ENCODE results near the gene GPR176. TPM values are rescaled to one million over a fixed set of nuclear protein-coding genes. Genes with fewer than 3 reads are reported as not detected.

The GPR176 gene
- total and polyA plus RNA-seq, 2 experiments from 2014 or later = 2.7 to 7.0 TPM

GRCh38 chr15:39799552-39800011 lies 120.5 kb downstream of the GPR176 start:
- Histone ChIP-seq H3K4me1 (ENCODE audit: insufficient read depth) (no peaks in the 10 kb centered on the region), H2AFZ (no peak overlapping the region), H3K27ac (no peak overlapping the region), H4K20me1 (ENCODE audit: insufficient read depth, poor library complexity, severe bottlenecking) (no peaks in the 10 kb centered on the region), H3K4me3 (no peak overlapping the region), H3K79me2 (no peaks in the 10 kb centered on the region), H3K27me3 (no peaks in the 10 kb centered on the region), H3K9me2 (replicated peaks; ENCODE audit: insufficient read depth) (no peaks in the 10 kb centered on the region), H3K4me2 (no peak overlapping the region), H3K9me3 (ENCODE audit: low read depth) (no peaks in the 10 kb centered on the region), H3K36me3 (replicated peaks; ENCODE audit: insufficient read depth, low read depth) (no peaks in the 10 kb centered on the region)
- WGBS (ENCODE audit: low lambda C conversion rate, missing lambda C conversion rate) = 91% methylated on average over 6 of the region's 6 CpGs
- DNase-seq (ENCODE audit: low spot score) = no peak
- TF ChIP-seq EZH2phosphoT487 (IDR thresholded peaks at IDR 0.05; ENCODE audit: low read depth, severe bottlenecking, unreplicated experiment) = no peak
- no peak for TF ChIP-seq CTCF (IDR thresholded peaks at IDR 0.05; ENCODE audit: poor library complexity)
- TF ChIP-seq EZH2 (IDR thresholded peaks at IDR 0.05; ENCODE audit: borderline replicate concordance) = no peak

- Histone ChIP-seq H3K4me2 (no peak overlapping the region), H3K27ac (no peak overlapping the region), H3K9me2 (replicated peaks; ENCODE audit: insufficient read depth) (no peaks in the 10 kb centered on the region), H3K79me2 (no peaks in the 10 kb centered on the region), H3K4me3 (no peak overlapping the region), H3K9me3 (ENCODE audit: low read depth) (no peaks in the 10 kb centered on the region), H3K36me3 (replicated peaks; ENCODE audit: insufficient read depth, low read depth) (no peaks in the 10 kb centered on the region), H3K4me1 (ENCODE audit: insufficient read depth) (no peaks in the 10 kb centered on the region), H3K27me3 (no peaks in the 10 kb centered on the region), H4K20me1 (ENCODE audit: insufficient read depth, poor library complexity, severe bottlenecking) (no peaks in the 10 kb centered on the region), H2AFZ (no peak overlapping the region)
- WGBS (ENCODE audit: low lambda C conversion rate, missing lambda C conversion rate) = 92% methylated on average over 6 of the region's 6 CpGs
- no peak for TF ChIP-seq EZH2 (IDR thresholded peaks at IDR 0.05; ENCODE audit: borderline replicate concordance)
- TF ChIP-seq EZH2phosphoT487 (IDR thresholded peaks at IDR 0.05; ENCODE audit: low read depth, severe bottlenecking, unreplicated experiment) = no peak
- TF ChIP-seq CTCF (IDR thresholded peaks at IDR 0.05; ENCODE audit: poor library complexity) = no peak
- no peak for DNase-seq (ENCODE audit: low spot score)
Observed at GRCh38 chr15:39798382-39798781, 121.7 kb downstream of the GPR176 start.

GRCh38 chr15:39797407-39797806 lies 122.7 kb downstream of the GPR176 start:
- Histone ChIP-seq H2AFZ (no peak overlapping the region), H3K9me2 (replicated peaks; ENCODE audit: insufficient read depth) (no peaks in the 10 kb centered on the region), H3K27ac (no peak overlapping the region), H4K20me1 (ENCODE audit: insufficient read depth, poor library complexity, severe bottlenecking) (no peaks in the 10 kb centered on the region), H3K4me3 (no peak overlapping the region), H3K9me3 (ENCODE audit: low read depth) (no peaks in the 10 kb centered on the region), H3K27me3 (no peaks in the 10 kb centered on the region), H3K36me3 (replicated peaks; ENCODE audit: insufficient read depth, low read depth) (no peaks in the 10 kb centered on the region), H3K79me2 (no peaks in the 10 kb centered on the region), H3K4me1 (ENCODE audit: insufficient read depth) (no peaks in the 10 kb centered on the region), H3K4me2 (no peak overlapping the region)
- 90% methylated on average over 6 of the region's 6 CpGs for WGBS (ENCODE audit: low lambda C conversion rate, missing lambda C conversion rate)
- no peak for DNase-seq (ENCODE audit: low spot score)
- TF ChIP-seq EZH2phosphoT487 (IDR thresholded peaks at IDR 0.05; ENCODE audit: low read depth, severe bottlenecking, unreplicated experiment) (no peak), CTCF (IDR thresholded peaks at IDR 0.05; ENCODE audit: poor library complexity) (no peak), EZH2 (IDR thresholded peaks at IDR 0.05; ENCODE audit: borderline replicate concordance) (no peak)

GRCh38 chr15:39796601-39797000 lies 123.5 kb downstream of the GPR176 start:
- 78% methylated on average over 5 of the region's 5 CpGs for WGBS (ENCODE audit: low lambda C conversion rate, missing lambda C conversion rate)

More at GRCh38 chr15:39796601-39797000, 123.5 kb downstream of the GPR176 start:
- TF ChIP-seq EZH2phosphoT487 (IDR thresholded peaks at IDR 0.05; ENCODE audit: low read depth, severe bottlenecking, unreplicated experiment) (no peak), CTCF (IDR thresholded peaks at IDR 0.05; ENCODE audit: poor library complexity) (no peak), EZH2 (IDR thresholded peaks at IDR 0.05; ENCODE audit: borderline replicate concordance) (no peak)
- no peak for DNase-seq (ENCODE audit: low spot score)
- Histone ChIP-seq H3K79me2 (no peaks in the 10 kb centered on the region), H3K27me3 (no peaks in the 10 kb centered on the region), H3K4me1 (ENCODE audit: insufficient read depth) (no peaks in the 10 kb centered on the region), H3K9me2 (replicated peaks; ENCODE audit: insufficient read depth) (no peaks in the 10 kb centered on the region), H3K9me3 (ENCODE audit: low read depth) (no peaks in the 10 kb centered on the region), H4K20me1 (ENCODE audit: insufficient read depth, poor library complexity, severe bottlenecking) (no peaks in the 10 kb centered on the region), H3K27ac (no peak overlapping the region), H3K36me3 (replicated peaks; ENCODE audit: insufficient read depth, low read depth) (no peaks in the 10 kb centered on the region), H3K4me2 (no peak overlapping the region), H2AFZ (no peak overlapping the region), H3K4me3 (no peak overlapping the region)
